GM21447 (cell line): Measurements from ENCODE around the gene RNU2-1.
"Not testable (repeated sequence)": the region's sequence is repeated elsewhere in the genome, so short reads cannot be mapped to it uniquely, and the experiment has no call there.

Source experiments
- ATAC-seq: cut with Tn5 transposase; IDR thresholded peaks from one replicate; pipeline ENCODE4 v1.9.1; 2021; ENCODE audit not compliant: unreplicated experiment

The RNU2-1 gene

DNA sequence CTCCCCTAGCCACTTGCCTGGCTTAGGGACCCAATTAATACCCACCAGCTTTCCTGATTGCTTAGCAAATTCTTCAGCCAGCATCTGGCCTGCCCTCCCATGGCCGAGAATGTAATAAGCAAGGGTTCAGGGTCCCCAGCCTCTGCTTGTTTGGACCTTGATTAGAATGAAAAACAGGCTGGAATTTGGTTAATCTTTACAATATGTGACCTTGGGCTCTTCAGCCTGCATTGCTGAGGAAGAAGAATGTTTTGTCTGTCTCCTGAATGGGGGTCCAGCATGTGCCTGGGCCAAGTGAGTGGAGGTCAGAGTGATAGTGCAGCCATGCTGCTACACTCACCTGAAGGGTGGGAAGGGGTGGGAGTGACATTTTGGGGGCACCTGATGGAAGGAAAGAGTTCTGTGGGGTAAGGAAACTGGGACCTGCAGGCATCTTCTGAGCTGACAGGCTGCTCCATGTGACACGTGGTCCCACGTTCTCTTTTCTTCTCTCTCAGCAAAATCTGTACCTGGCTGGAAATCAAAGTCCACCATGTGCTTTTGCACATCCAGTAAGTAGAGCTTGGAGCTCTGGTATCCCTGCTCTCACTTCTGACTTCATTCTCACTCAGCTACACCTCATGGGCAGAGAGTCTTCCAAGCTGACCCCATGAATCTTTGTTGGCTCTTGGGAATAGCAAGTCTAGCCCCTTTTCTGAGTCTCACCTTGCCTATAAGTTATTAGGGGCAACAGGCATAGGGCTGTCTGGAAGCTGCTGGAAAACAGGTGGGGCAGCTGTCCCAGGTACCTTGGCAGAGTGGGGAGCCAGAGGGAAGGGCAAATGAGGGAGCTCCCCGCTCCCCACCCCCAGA lies 16.8 kb downstream of the RNU2-1 start:
- ATAC-seq, result no peak

DNA sequence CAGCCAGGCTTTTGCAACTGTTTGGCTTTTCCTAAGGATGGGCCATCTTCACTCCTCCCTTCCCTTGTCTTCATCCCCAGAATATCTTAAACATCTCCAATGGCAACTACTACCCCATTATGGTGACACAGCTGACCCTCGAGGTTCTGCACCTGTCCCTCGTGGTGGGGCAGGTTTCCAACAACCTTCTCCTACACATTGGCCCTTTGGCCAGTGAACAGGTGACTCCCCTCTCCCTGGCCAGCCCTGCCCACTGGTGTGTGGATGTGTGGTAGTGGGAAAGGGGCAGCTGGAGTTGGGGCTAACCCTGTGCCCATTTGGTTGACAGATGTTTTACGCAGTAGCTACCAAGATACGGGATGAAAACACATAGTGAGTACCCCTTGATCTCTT lies 17.4 kb downstream of the RNU2-1 start:
- no peak for ATAC-seq

DNA sequence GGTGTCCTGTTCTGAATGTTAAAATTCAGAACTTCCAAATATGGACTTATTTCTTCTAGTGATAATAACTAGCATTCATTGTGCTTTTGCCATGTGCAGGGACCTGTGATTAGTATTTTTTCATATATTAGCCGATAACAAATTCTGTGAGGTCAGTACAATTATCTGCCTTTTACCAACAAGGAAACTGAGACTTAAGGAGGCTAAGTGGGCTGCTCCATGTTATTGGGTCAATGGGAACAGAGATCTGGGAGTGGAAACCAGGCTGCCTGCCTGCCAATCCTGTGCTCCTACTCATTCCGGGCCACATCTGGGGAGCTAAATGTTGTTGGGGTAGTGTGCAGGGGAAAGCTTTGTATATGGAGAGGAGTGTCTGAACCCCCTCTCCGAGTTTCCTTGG lies 18.4 kb downstream of the RNU2-1 start:
- ATAC-seq, result no peak

DNA sequence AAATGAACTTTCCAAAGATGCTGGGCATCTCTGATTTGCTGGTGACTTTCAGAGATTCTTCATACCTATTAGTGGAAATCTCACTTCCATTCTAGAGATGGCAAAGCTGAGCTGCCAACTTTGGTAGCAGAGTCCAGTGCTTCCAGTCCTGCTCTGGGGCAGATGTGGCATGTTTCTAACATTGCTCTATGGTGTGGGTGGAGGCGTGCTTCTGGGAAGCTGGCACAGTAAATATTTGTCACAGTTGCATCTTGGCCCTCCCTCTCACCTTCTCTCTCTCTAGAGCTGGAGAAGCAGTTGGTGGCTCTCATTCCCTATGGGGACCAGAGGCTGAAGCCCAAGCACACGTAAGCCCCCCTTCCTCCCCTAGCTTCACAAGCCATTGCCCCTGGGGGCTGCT lies 20.2 kb downstream of the RNU2-1 start:
- no peak for ATAC-seq

DNA sequence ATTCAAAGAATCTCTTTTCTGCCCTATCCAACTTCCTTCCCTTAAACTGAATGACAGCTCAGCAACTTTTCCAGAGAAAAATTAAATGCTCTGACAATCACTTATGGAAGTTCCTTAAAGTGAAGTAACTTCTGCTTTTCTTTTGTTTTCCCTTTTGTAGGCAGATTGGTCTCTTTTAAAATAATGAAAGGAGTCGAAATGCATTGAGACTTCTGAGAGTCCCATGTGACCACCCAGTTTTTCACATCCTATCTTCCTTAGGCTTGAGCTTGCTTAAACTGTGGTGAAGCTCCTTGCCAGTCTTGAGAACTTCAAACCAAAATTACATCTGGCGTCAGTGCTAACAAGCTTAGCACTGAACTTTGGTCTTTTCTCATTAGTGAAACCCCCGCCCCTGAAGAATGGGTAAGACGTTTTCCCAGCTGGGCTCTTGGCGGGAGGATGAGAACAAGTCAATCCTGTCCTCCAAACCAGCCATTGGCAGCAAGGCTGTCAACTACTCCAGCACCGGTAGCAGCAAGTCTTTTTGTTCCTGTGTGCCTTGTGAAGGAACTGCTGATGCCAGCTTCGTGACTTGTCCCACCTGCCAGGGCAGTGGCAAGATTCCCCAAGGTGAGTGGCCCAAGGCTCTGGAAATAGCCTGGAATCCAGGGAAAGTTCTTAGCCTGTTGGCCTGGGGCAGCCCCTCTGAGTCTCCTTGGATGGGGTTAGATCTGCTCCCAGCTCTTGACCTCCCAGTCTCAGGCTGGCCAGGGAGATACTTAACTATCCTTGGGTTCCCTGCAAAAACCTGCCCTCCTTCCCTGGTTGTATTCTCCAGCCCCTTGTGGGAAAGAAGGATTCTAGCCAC lies 20.9 kb downstream of the RNU2-1 start:
- peak; percentile 45 for ATAC-seq

DNA sequence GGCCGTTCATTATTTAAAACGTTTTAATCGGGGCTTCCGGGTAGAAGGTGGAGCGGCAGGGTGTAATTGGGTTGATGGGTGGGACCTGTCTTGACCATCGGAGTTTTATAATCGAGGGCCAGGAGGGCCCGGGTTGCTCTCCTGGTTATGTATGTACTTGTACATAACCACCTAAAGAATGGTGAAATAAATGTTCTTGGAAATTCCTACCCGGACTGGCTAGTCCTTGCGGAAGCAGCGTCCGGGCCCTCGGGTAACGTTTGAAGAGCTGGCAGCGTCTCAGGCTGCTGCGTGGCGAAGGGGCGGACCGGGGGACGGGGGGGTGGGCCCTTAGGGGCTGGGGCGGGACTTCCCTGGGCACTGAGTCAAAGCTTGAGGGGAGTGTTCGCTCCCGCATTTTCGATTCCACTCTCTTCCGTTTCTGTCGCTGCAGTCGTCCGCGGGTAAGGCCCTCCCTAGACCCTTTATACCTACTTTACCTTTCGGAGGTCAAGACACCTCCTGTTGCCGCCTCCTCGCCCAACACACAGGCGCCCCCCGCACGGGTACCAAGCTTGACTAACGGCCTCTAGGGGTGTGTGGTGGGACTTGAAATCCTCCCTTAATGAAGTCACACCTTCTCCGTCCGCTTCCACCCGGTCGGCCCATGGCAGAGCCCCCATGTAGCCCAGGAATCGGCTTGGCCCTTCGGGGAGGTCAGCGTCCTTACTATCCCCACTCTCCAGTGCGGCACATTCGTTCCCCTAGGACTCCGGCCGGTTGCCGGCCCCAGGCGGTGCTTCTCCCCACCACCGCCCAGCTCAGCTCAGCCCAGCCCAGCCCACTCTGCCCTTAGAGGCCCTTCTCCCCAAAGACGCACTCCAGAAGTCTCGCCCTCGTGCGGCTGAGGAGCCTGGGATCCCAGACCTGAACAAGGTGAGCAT lies 22.0 kb downstream of the RNU2-1 start, which contains the start of gene TMEM106A:
Gene TMEM106A (plus strand): TSS at position 396 of the 923 bp plus-strand sequence. CDS start 1,167 bp downstream, outside the sequence.
- peak; percentile 68 for ATAC-seq

DNA sequence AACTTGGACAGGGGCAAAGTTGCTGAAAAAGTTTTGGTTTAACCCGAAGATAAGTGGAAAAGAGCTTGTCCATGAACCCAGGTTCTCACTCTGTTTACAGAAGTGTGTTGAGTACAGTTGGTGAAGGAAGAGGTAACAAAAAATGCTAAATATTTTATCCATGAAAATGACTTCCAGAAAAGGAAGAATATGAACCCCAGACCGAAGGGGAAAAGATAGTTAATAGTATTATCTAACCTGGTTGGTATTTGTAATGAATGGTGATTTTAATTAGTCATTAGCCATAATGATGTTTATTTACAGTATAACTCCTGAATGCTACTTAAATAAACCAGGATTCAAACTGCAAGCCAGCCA lies 22.7 kb downstream of the RNU2-1 start:
- no peak for ATAC-seq

DNA sequence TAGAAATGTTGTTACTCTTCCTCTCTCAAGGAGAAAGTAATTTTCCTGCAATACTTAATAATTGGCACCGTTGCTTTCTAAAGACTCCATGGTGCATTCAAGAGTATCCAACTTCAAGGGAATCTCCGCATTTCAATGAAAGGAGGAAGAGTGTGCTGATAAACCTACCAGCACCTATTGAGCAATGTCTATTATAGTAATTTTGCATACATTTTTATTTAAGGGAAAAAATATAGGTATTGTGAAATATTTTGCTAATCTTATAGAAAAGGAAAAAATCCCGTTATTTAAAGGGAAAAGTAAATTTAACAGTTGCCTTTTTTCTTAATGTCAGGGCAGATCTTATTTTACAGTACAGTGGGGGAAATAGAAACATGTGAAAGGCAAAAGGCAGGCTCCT lies 23.2 kb downstream of the RNU2-1 start:
- no peak for ATAC-seq

DNA sequence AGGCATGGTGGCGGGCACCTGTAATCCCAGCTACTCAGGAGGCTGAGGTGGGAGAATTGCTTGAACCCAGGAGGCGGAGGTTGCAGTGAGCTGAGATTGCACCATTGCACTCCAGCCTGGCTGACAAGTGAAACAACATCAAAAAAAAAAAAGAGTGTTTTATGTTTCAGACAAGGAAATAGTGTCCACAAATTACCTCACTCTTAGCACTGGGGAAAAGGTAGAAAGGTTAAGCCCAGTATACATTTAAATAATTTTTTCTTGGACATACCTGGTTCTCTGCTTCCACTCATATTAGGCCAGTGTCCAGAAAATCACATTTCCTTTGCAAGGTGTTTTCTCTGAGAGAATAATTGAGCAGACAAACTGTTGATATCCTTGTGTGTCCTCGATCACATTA lies 30.8 kb downstream of the RNU2-1 start:
- not testable (repeated sequence) for ATAC-seq

DNA sequence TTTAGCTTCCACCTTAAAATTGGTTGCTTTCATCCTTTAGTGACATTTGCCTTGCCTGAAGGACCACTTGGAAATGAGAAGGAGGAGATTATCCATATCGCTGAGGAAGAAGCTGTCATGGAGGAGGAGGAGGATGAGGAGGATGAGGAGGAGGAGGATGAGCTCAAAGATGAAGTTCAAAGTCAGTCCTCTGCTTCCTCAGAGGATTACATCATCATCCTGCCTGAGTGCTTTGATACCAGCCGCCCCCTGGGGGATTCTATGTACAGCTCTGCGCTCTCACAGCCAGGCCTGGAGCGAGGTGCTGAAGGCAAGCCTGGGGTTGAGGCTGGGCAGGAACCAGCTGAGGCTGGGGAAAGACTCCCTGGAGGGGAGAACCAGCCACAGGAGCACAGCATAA lies 33.6 kb downstream of the RNU2-1 start:
- ATAC-seq, result no peak

DNA sequence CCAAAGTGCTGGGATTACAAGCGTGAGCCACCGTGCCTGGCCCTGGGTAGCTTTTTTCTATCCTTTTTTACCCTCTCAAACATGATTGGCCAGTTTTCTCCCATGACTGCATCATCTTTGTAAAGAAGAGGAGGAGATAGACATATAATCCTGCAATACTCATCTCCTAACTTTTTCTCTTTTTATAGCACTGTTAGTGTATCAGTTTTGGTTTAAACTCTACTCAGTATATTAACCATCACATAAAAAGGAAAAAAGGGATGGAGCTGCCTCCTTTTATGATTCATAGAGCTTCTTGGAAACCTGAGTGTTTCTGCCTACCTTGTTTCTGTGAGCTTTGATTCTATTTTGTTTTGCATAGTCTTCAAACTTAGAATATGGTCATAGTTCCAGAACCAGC lies 34.1 kb downstream of the RNU2-1 start:
- ATAC-seq, result no peak

DNA sequence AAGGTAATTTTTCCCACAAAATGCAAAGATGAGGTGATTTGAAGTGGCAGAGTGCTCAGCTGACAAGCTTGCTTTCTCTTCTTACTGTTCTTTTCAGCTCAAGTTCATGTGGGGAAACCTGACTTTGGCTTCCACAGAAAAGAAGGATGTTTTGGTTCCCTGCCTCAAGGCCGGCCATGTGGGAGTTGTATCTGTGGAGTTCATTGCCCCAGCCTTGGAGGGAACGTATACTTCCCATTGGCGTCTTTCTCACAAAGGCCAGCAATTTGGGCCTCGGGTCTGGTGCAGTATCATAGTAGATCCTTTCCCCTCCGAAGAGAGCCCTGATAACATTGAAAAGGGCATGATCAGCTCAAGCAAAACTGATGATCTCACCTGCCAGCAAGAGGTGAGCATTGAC lies 40.5 kb downstream of the RNU2-1 start:
- no peak for ATAC-seq

DNA sequence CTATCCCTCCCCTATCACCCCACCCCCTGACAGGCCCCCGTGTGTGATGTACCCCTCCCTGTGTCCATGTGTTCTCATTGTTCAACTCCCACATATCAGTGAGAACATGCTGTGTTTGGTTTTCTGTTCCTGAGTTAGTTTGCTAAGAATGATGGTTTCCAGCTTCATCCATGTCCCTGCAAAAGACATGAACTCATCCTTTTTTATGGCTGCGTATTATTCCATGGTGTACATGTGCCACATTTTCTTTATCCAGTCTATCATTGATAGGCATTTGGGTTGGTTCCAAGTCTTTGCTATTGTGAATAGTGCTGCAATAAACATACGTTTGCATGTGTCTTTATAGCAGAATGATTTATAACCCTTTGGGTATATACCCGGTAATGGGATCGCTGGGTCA lies 47.1 kb downstream of the RNU2-1 start:
- ATAC-seq, result not testable (repeated sequence)

DNA sequence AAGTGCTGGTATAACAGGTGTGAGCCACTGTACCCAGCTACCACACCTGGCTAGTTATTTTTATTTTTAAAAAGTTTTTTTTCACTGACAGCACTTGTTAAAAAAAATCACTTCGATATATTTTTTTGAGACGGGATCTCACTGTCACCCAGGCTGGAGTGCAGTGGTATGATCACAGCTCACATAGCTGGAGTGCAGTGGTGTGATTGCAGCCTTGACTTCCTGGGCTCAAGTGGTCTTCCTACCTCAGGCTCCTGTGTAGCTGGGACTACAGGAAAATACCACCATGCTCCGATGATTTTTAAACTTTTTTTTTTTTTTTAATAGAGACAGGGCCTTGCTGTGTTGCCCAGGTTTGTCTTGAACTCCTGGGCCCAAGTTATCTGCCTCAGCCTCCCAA lies 49.9 kb downstream of the RNU2-1 start:
- no peak for ATAC-seq
